Kidney (tissue), 14 donors: ENCODE measurements around the gene GPN3. TPM values are rescaled to one million over a fixed set of nuclear protein-coding genes. Genes with fewer than 3 reads are reported as not detected.

Experiments used
- DNase-seq, 5 donors: peaks; one replicate each; pipeline ENCODE4 v3.0.0-alpha.2; 2013 to 2020
- FAIRE-seq: peaks from 2 replicates; lab custom pipeline; 2012; peaks lifted over from hg19 to GRCh38; lab: Jason Lieb, UNC
- H3K27ac ChIP-seq, 2 donors: one replicate each; pipeline ENCODE4 v1.7.0; 2013; ENCODE audit warnings: low read depth in 2 of 2, low read length in 2 of 2, inconsistent platforms in 1 of 2
- H3K27me3 ChIP-seq: one replicate; pipeline ENCODE4 v1.7.1; 2013; ENCODE audit warnings: low read length, inconsistent platforms; ENCODE audit not compliant: control insufficient read depth, insufficient read depth
- H3K36me3 ChIP-seq, 3 donors: one replicate each; pipeline versions ENCODE4 v1.7.0 to v1.7.1; 2013; ENCODE audit warnings: low read length in 3 of 3, control low read depth in 1 of 3, inconsistent platforms in 1 of 3; ENCODE audit not compliant: insufficient read depth in 3 of 3, control insufficient read depth in 2 of 3
- H3K4me1 ChIP-seq, 3 donors: one replicate each; pipeline versions ENCODE4 v1.7.0 to v1.7.1; 2013; ENCODE audit warnings: low read length in 3 of 3, inconsistent platforms in 1 of 3, low read depth in 1 of 3; ENCODE audit not compliant: control insufficient read depth in 2 of 3, insufficient read depth in 2 of 3
- H3K4me3 ChIP-seq, 3 donors: one replicate each; pipeline versions ENCODE4 v1.7.0 to v1.8.1; 2013; ENCODE audit warnings: low read length in 3 of 3, control low read depth in 1 of 3, inconsistent platforms in 1 of 3
- H3K9ac ChIP-seq, 3 donors: one replicate each; pipeline versions ENCODE4 v1.7.0 to v1.7.1; 2013; ENCODE audit warnings: low read length in 3 of 3, control low read depth in 1 of 3, inconsistent platforms in 1 of 3
- H3K9me3 ChIP-seq, 3 donors: one replicate each; pipeline versions ENCODE4 v1.7.0 to v1.7.1; 2013; ENCODE audit warnings: low read length in 3 of 3, control low read depth in 1 of 3, inconsistent platforms in 1 of 3; ENCODE audit not compliant: control insufficient read depth in 2 of 3, insufficient read depth in 1 of 3
- CTCF ChIP-seq: IDR thresholded peaks from 3 replicates; pipeline ENCODE4 v1.5.1; 2012; ENCODE audit warnings: mild to moderate bottlenecking, moderate library complexity, borderline replicate concordance; ENCODE audit not compliant: insufficient read depth; ENCODE audit errors: extremely low read depth
- intact Hi-C: fragments of 100-400 bp; cut with DNase I; formaldehyde crosslinking; loops from one replicate; pipeline ENCODE4 v1.11.1; 2022
- polyA plus RNA-seq: library from polyadenylated mRNA; stranded (reverse); fragments of 350-450 nt; fragmentation: Illumina TruSeq; extraction: RNeasy Lipid Tissue Mini Kit (QIAGEN cat#74804); gene quantifications from one replicate; pipeline ENCODE4 v1.2.3, GENCODE V29; 2014; ENCODE audit warnings: low read depth, low replicate concordance; ENCODE audit not compliant: insufficient read depth
- total RNA-seq: library from RNA; stranded (reverse); fragmentation: NEBNext Ultra II Directional; extraction: Animal tissue kit (Norgen Biotek cat#: 25700); gene quantifications from one replicate; pipeline ENCODE4 v1.2.1, GENCODE V29; 2021
- donor health status: control.
- donor health status: control.
- donor health status: control.
- donor health status: control.
- donor health status: control.
- donor health status: DM: yes; HTN: yes; CAD: no.
- donor health status: Normal renal cell carcinoma (clear cell type).

Gene GPN3
- total and polyA plus RNA-seq, 2 donors from 2014 or later: 27.4 to 31.3 TPM

- FAIRE-seq: peak; percentile 69
- intact Hi-C loops: no loop called here
- H3K9ac ChIP-seq: peak within 1 kb of the TSS; percentile 74 to 99 (median 89)
Measured at GRCh38 chr12:110501752-110502738, 34.0 kb upstream of the GPN3 start, which contains the start of the genes RAD9B and VPS29. RAD9B (plus strand) TSS chr12:110502331; CDS start chr12:110502338, 7 bp downstream. VPS29 (minus strand) TSS chr12:110502111; CDS start chr12:110502051, 60 bp downstream.

GRCh38 chr12:110501399-110501751 lies 33.3 kb upstream of the GPN3 start:
- no peak for TF ChIP-seq CTCF
- H3K27me3 ChIP-seq: no peaks in the 10 kb centered on the region
- peak in 2 of 5 donors; percentile 56 to 59 for DNase-seq
- H3K9ac ChIP-seq: peak overlapping the region; percentile 74 to 99 (median 89)
- no peaks in the 10 kb centered on the region for H3K9me3 ChIP-seq
- FAIRE-seq: no peak
- H3K4me3 ChIP-seq: peak overlapping the region; percentile 93 to 99 (median 97)
- H3K4me1 ChIP-seq: peaks cover 0 to 13% (median 2%) of the 10 kb centered on the region in 3 donors
- intact Hi-C loops: no loop called here
- no peaks in the 10 kb centered on the region for H3K36me3 ChIP-seq
- peak overlapping the region; percentile 89 for H3K27ac ChIP-seq

More at GRCh38 chr12:110501752-110502738, 34.0 kb upstream of the GPN3 start, which contains the start of the genes RAD9B and VPS29:
- peak within 1 kb of the TSS; percentile 89 for H3K27ac ChIP-seq
- H3K4me3 ChIP-seq: peak within 1 kb of the TSS; percentile 93 to 99 (median 97)
- H3K9me3 ChIP-seq: no peaks in the 10 kb centered on the region
- no peaks in the 10 kb centered on the region for H3K36me3 ChIP-seq
- H3K4me1 ChIP-seq: peaks cover 0 to 13% (median 2%) of the 10 kb centered on the region in 3 donors
- no peak for TF ChIP-seq CTCF
- peak; percentile 99 for DNase-seq
- H3K27me3 ChIP-seq: no peaks in the 10 kb centered on the region

GRCh38 chr12:110498984-110499706 lies 31.1 kb upstream of the GPN3 start:
- Histone ChIP-seq H3K4me1 (peaks cover 0 to 13% (median 2%) of the 10 kb centered on the region in 3 donors), H3K27me3 (no peaks in the 10 kb centered on the region), H3K9me3 (no peaks in the 10 kb centered on the region), H3K27ac (no peak overlapping the region), H3K9ac (no peak overlapping the region), H3K36me3 (peaks cover 2 to 14% (median 4%) of the 10 kb centered on the region in 3 donors), H3K4me3 (no peak overlapping the region)
- DNase-seq (no peak), FAIRE-seq (no peak)
- intact Hi-C loops: no loop called here
- no peak for TF ChIP-seq CTCF
